Endothelial cell of umbilical vein (primary cell): ENCODE data around the gene SPRED2. TPM values are rescaled to one million over a fixed set of nuclear protein-coding genes. Genes with fewer than 3 reads are reported as not detected.

Source experiments
- BruUV-seq: library from RNA; stranded (reverse); fragments of 400-500 nt; replicated peaks from 2 replicates; lab custom pipeline; 2021; lab: Mats Ljungman, UMichigan
- CTCF ChIA-PET: fragments of 300-600, 350-600 bp; sonication (Branson Sonifier 250); formaldehyde crosslinking; loops from one replicate; lab custom pipeline; 2021; ENCODE audit warnings: antibody characterized with exemption, inconsistent platforms; lab: Charles Lee
- POLR2A ChIA-PET: fragments of 300-600, 350-600 bp; sonication (Branson Sonifier 250); formaldehyde crosslinking; loops from one replicate; lab custom pipeline; 2021; ENCODE audit warnings: antibody characterized with exemption, inconsistent platforms; lab: Charles Lee
- DNase-seq: peaks from one replicate; pipeline ENCODE4 v3.0.0-alpha.2; 2011; ENCODE audit warnings: low read depth, low spot score
- FAIRE-seq: peaks from 2 replicates; lab custom pipeline; 2011; peaks lifted over from hg19 to GRCh38; lab: Jason Lieb, UNC
- H2AFZ ChIP-seq: 2 replicates; pipeline ENCODE4 v1.6.0; 2012; ENCODE audit warnings: low read depth, low read length, control low read depth, inconsistent platforms
- H3K27ac ChIP-seq: 2 replicates; pipeline ENCODE4 v1.5.1; 2011; ENCODE audit warnings: low read depth, mild to moderate bottlenecking, control low read depth, low read length, moderate library complexity; ENCODE audit not compliant: insufficient read depth
- H3K27me3 ChIP-seq, 2 experiments: 2 replicates each; pipeline versions ENCODE4 v1.6.0 to v1.6.1; 2011; ENCODE audit warnings: low read length in 2 of 2, mixed read lengths in 1 of 2; ENCODE audit not compliant: control insufficient read depth in 2 of 2, insufficient read depth in 2 of 2
- H3K36me3 ChIP-seq, 2 experiments: 2 replicates in 1 of 2; 3 replicates in 1 of 2; pipeline ENCODE4 v1.5.1; 2011; ENCODE audit warnings: low read length in 2 of 2, mild to moderate bottlenecking in 1 of 2, moderate library complexity in 1 of 2; ENCODE audit not compliant: control insufficient read depth in 2 of 2, insufficient read depth in 2 of 2; ENCODE audit errors: extremely low read depth in 1 of 2
- H3K4me1 ChIP-seq: 3 replicates; pipeline ENCODE4 v1.5.1; 2011; ENCODE audit warnings: mild to moderate bottlenecking, low read length; ENCODE audit not compliant: control insufficient read depth, insufficient read depth; ENCODE audit errors: extremely low read depth
- H3K4me2 ChIP-seq: 2 replicates; pipeline ENCODE4 v1.6.1; 2011; ENCODE audit warnings: low read length, control low read depth, mixed read lengths; ENCODE audit not compliant: insufficient read depth
- H3K4me3 ChIP-seq, 3 experiments: fragments of 200-600 bp in 1 of 3; sonication (generic), shearing (Covaris generic) in 1 of 3; replicated peaks in 1 of 3; 2 replicates each; pipeline ENCODE4 v1.5.1; 2011 to 2016; ENCODE audit warnings: control low read depth in 3 of 3, low read length in 3 of 3, mild to moderate bottlenecking in 2 of 3, inconsistent platforms in 1 of 3, low read depth in 1 of 3, moderate library complexity in 1 of 3; ENCODE audit not compliant: insufficient read depth in 1 of 3
- H3K79me2 ChIP-seq: 2 replicates; pipeline ENCODE4 v1.6.0; 2012; ENCODE audit warnings: low read length, inconsistent platforms; ENCODE audit not compliant: control insufficient read depth, insufficient read depth
- H3K9ac ChIP-seq: replicated peaks from 2 replicates; pipeline ENCODE3; 2011; ENCODE audit warnings: low read length, control low read depth; ENCODE audit not compliant: insufficient read depth; ENCODE audit errors: extremely low read depth
- H3K9me1 ChIP-seq: replicated peaks from 3 replicates; pipeline ENCODE4 v1.6.0; 2011; ENCODE audit warnings: mild to moderate bottlenecking, low read length; ENCODE audit not compliant: control insufficient read depth, insufficient read depth; ENCODE audit errors: extremely low read depth
- H3K9me3 ChIP-seq: replicated peaks from 2 replicates; pipeline ENCODE4 v1.5.1; 2012; ENCODE audit warnings: low read length, inconsistent platforms; ENCODE audit not compliant: control insufficient read depth, insufficient read depth
- H4K20me1 ChIP-seq: replicated peaks from 2 replicates; pipeline ENCODE3; 2011; ENCODE audit warnings: mild to moderate bottlenecking, low read length; ENCODE audit not compliant: control insufficient read depth, insufficient read depth; ENCODE audit errors: extremely low read depth
- EZH2 ChIP-seq: IDR thresholded peaks from 2 replicates; pipeline ENCODE4 v1.6.1; 2012; ENCODE audit warnings: borderline replicate concordance, low read depth, mild to moderate bottlenecking, moderate library complexity, low read length, inconsistent platforms; ENCODE audit not compliant: severe bottlenecking
- FOS ChIP-seq: IDR thresholded peaks from 2 replicates; pipeline ENCODE4 v1.6.1; 2011; ENCODE audit warnings: mild to moderate bottlenecking, low read length, moderate library complexity, borderline replicate concordance; ENCODE audit not compliant: insufficient read depth
- GATA2 ChIP-seq: IDR thresholded peaks from 2 replicates; pipeline ENCODE4 v1.7.0; 2011; ENCODE audit warnings: low read depth, mild to moderate bottlenecking, moderate library complexity, mixed read lengths, low read length; ENCODE audit not compliant: insufficient read length, insufficient read depth
- JUN ChIP-seq: IDR thresholded peaks from 2 replicates; pipeline ENCODE4 v1.6.1; 2011; ENCODE audit warnings: borderline replicate concordance, low read depth; ENCODE audit not compliant: insufficient read length, insufficient read depth
- MYC ChIP-seq: IDR thresholded peaks from one replicate; pipeline ENCODE4 v1.6.1; 2011; ENCODE audit warnings: mild to moderate bottlenecking, low read depth, low read length
- POLR2A ChIP-seq: IDR thresholded peaks from 2 replicates; pipeline ENCODE4 v1.6.1; 2012; ENCODE audit warnings: low read depth, mild to moderate bottlenecking, control low read depth, low read length
- POLR2AphosphoS5 ChIP-seq: IDR thresholded peaks from 2 replicates; pipeline ENCODE4 v1.6.1; 2012; ENCODE audit warnings: low read depth, mild to moderate bottlenecking, control low read depth, low read length, moderate library complexity; ENCODE audit not compliant: insufficient read depth
- dilution Hi-C: fragments of 300-500 bp; cut with MboI; formaldehyde crosslinking; loops from one replicate; pipeline ENCODE4 v1.15.0; 2019; ENCODE audit warnings: low sequenced_read_pairs; ENCODE audit not compliant: extremely low pct_ligation_motif_present
- intact Hi-C: fragments of 100-400 bp; cut with micrococcal nuclease; formaldehyde crosslinking; loops from one replicate; pipeline ENCODE4 v1.10.0; 2022
- polyA plus RNA-seq, 4 experiments: library from polyadenylated mRNA; depleted of rRNA in 3 of 4; stranded (reverse) in 3 of 4; unstranded in 1 of 4; fragments of >200 nt; gene quantifications; 2 replicates each; pipeline versions ENCODE4 v1.2.1 to v1.2.3, GENCODE V29; 2011 to 2012; ENCODE audit warnings: missing spikeins in 1 of 4
- total RNA-seq: library from RNA; stranded (reverse); gene quantifications from 2 replicates; pipeline ENCODE4 v1.2.3, GENCODE V29; 2021
- TF ChIP-seq, protein P1 (sequence below): IDR thresholded peaks from 2 replicates; pipeline ENCODE4 v1.6.1; 2011; ENCODE audit not compliant: insufficient read depth, insufficient read length
- TF ChIP-seq, protein P2 (sequence below), 2 donors: IDR thresholded peaks; 1 replicate in 1 of 2; 2 replicates in 1 of 2; pipeline ENCODE4 v1.5.1; 2011; ENCODE audit warnings: low read length in 2 of 2, mild to moderate bottlenecking in 2 of 2, moderate library complexity in 2 of 2, control low read depth in 1 of 2, inconsistent platforms in 1 of 2, low read depth in 1 of 2; ENCODE audit not compliant: insufficient read depth in 1 of 2; ENCODE audit errors: extremely low read depth in 1 of 2

Gene SPRED2
- total and polyA plus RNA-seq, 2 donors (not counting 3 experiments of a cell fraction or from before 2014, with no cell fraction given), result 3.6 to 9.6 TPM

DNA sequence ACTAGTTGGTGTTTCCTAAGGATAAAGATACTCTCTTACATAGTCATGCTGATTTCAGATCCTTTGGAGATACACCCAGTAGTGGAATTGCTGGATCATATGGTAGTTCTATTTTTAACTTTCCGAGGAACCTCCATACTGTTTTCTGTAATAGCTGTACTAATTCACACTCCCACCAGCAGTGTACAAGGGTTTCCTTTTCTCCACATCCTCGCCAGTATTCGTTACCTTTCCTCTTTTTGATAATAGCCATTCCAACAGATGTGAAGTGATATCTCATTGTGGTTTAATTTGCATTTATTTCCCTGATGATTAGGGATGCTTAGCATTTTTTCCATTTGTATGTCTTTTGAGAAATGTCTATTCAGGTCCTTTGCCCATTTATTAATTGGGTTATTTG, 170.7 kb downstream of the SPRED2 start:
- H3K4me3 ChIP-seq, result no peak overlapping the region
- H3K9me1 ChIP-seq, result no peaks in the 10 kb centered on the region
- no TSS peak for BruUV-seq
- no peaks in the 10 kb centered on the region for H3K27me3 ChIP-seq
- H3K4me2 ChIP-seq, result no peak overlapping the region
- no peak for FAIRE-seq
- TF ChIP-seq, protein P1, sequence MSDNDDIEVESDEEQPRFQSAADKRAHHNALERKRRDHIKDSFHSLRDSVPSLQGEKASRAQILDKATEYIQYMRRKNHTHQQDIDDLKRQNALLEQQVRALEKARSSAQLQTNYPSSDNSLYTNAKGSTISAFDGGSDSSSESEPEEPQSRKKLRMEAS, result no peak
- no peak for TF ChIP-seq EZH2
- TF ChIP-seq MYC, result no peak
- no peak for TF ChIP-seq JUN
- TF ChIP-seq, protein P2, sequence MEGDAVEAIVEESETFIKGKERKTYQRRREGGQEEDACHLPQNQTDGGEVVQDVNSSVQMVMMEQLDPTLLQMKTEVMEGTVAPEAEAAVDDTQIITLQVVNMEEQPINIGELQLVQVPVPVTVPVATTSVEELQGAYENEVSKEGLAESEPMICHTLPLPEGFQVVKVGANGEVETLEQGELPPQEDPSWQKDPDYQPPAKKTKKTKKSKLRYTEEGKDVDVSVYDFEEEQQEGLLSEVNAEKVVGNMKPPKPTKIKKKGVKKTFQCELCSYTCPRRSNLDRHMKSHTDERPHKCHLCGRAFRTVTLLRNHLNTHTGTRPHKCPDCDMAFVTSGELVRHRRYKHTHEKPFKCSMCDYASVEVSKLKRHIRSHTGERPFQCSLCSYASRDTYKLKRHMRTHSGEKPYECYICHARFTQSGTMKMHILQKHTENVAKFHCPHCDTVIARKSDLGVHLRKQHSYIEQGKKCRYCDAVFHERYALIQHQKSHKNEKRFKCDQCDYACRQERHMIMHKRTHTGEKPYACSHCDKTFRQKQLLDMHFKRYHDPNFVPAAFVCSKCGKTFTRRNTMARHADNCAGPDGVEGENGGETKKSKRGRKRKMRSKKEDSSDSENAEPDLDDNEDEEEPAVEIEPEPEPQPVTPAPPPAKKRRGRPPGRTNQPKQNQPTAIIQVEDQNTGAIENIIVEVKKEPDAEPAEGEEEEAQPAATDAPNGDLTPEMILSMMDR (IDR thresholded peaks at IDR 0.05; ENCODE audit: extremely low read depth in 1 of 2, insufficient read depth in 1 of 2, low read depth in 1 of 2, low read length in 2 of 2), result no peak
- TF ChIP-seq FOS, result no peak
- no peak for TF ChIP-seq POLR2A
- TF ChIP-seq POLR2AphosphoS5, result no peak
- no peak for TF ChIP-seq GATA2
- no peaks in the 10 kb centered on the region for H3K9me3 ChIP-seq
- dilution Hi-C loops, result no loop called here
- peaks cover 2% of the 10 kb centered on the region for H3K4me1 ChIP-seq
- peaks cover 9 to 12% of the 10 kb centered on the region in 2 experiments for H3K36me3 ChIP-seq
- no peak overlapping the region for H2AFZ ChIP-seq
- ChIA-PET POLR2A (no interaction called here), CTCF (no interaction called here)
- intact Hi-C loops, result no loop called here
- H3K9ac ChIP-seq, result no peak overlapping the region
- peaks cover 38% of the 10 kb centered on the region for H3K79me2 ChIP-seq
- no peak overlapping the region for H3K27ac ChIP-seq
- DNase-seq, result no peak
- peaks cover 12% of the 10 kb centered on the region for H4K20me1 ChIP-seq

Other genes starting within 250 kb of the SPRED2 start
- 287 and 301 TPM in 2 replicates for gene ACTR2, start 204.8 kb downstream of the SPRED2 start, total RNA-seq
- 32.5 and 48.7 TPM in 2 replicates for gene ACTR2, start 204.8 kb downstream of the SPRED2 start, polyA plus RNA-seq